OCI-LY7 (cell line): ENCODE data around the gene JCAD.

ENCODE experiments used
- EZH2phosphoT487 ChIP-seq: fragments of 200-600 bp; sonication (generic); IDR thresholded peaks from 2 replicates; pipeline ENCODE4 v1.6.1; 2018; ENCODE audit warnings: low read depth, borderline replicate concordance, mild to moderate bottlenecking, mixed run types, antibody characterized with exemption, low read length, moderate library complexity, mixed read lengths
- TF ChIP-seq, protein P1 (sequence below): fragments of 200-600 bp; sonication (generic); conservative IDR thresholded peaks from 2 replicates; pipeline ENCODE4 v1.5.1; 2014; ENCODE audit warnings: mild to moderate bottlenecking, antibody characterized with exemption, low read length, moderate library complexity, mixed read lengths

DNA sequence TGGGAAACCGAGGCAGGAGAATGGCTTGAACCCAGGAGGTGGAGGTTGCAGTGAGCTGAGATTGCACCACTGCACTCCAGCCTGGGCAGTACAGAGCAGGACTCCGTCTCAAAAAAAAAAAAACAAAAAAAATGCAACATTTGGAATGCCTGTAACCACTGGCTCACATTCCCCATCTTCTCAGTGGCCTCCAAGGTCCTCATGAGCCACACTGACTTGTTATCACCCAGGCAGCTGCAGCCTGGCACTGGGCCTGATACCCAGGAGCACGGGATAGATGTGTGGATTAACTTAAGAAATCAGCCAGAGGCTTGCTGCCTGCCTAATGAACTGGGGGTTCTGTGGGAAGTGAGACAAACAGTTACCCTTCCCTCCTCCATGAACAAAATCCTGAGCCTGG is 23.0 kb downstream of the JCAD start:
- TF ChIP-seq, protein P1, sequence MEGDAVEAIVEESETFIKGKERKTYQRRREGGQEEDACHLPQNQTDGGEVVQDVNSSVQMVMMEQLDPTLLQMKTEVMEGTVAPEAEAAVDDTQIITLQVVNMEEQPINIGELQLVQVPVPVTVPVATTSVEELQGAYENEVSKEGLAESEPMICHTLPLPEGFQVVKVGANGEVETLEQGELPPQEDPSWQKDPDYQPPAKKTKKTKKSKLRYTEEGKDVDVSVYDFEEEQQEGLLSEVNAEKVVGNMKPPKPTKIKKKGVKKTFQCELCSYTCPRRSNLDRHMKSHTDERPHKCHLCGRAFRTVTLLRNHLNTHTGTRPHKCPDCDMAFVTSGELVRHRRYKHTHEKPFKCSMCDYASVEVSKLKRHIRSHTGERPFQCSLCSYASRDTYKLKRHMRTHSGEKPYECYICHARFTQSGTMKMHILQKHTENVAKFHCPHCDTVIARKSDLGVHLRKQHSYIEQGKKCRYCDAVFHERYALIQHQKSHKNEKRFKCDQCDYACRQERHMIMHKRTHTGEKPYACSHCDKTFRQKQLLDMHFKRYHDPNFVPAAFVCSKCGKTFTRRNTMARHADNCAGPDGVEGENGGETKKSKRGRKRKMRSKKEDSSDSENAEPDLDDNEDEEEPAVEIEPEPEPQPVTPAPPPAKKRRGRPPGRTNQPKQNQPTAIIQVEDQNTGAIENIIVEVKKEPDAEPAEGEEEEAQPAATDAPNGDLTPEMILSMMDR: no peak
- no peak for TF ChIP-seq EZH2phosphoT487
